K562 (cell line): ENCODE results near the gene SLC8A2.

Experiments used
- ZNF134 ChIP-seq: fragments of 250-450 bp; sonication (Bioruptor Pico); conservative IDR thresholded peaks from 2 replicates; pipeline ENCODE4 v1.4.0; 2020
- ZNF24 ChIP-seq: fragments of 450-650 bp; IDR thresholded peaks from 2 replicates; pipeline ENCODE4 v1.6.1; 2016
- TF ChIP-seq, protein P1 (sequence below): fragments of 450-650 bp; formaldehyde crosslinking; IDR thresholded peaks from 2 replicates; pipeline ENCODE4 v1.4.0; 2022; ENCODE audit warnings: missing genetic modification characterization

DNA sequence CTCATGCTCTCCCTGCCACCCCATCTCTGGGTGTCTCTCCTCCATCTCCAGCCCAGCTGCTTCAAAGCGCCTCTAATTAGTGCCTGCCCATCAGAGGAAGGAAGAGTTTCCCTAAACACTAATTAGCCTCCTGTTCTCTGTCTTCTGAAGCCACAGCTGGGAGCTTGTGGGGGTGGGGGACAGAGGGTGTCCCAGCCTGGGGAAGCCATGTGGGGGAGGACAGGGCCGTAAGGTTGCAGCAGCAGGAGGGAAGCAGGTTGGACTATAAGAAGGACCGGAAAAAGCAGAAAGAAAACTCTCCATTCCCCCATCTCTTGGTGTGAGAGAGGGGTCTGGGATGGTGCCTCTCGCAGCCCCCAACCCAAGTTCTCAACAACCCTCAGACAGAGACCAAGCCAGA, 26.2 kb downstream of the SLC8A2 start:
- TF ChIP-seq, protein P1, sequence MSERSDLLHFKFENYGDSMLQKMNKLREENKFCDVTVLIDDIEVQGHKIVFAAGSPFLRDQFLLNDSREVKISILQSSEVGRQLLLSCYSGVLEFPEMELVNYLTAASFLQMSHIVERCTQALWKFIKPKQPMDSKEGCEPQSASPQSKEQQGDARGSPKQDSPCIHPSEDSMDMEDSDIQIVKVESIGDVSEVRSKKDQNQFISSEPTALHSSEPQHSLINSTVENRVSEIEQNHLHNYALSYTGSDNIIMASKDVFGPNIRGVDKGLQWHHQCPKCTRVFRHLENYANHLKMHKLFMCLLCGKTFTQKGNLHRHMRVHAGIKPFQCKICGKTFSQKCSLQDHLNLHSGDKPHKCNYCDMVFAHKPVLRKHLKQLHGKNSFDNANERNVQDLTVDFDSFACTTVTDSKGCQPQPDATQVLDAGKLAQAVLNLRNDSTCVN (CRISPR knock-in tag), result no peak
- TF ChIP-seq ZNF134 (CRISPR knock-in tag), result no peak
- no peak for TF ChIP-seq ZNF24
